Activated CD4-positive, alpha-beta T cell treated with anti-CD3 and anti-CD28 coated beads, Interleukin-2, Interleukin-6, amounts not matched to agents 100 ng/mL and 50 ng/mL, durations not matched to agents 16 hours and 8 hours (primary cell): ENCODE results near the gene TEX11.
"Not testable (repeated sequence)": the region's sequence is repeated elsewhere in the genome, so short reads cannot be mapped to it uniquely, and the experiment has no call there.

Source experiments
- DNase-seq: peaks from one replicate; pipeline ENCODE4 v3.0.0-alpha.2; 2020

The TEX11 gene

DNA sequence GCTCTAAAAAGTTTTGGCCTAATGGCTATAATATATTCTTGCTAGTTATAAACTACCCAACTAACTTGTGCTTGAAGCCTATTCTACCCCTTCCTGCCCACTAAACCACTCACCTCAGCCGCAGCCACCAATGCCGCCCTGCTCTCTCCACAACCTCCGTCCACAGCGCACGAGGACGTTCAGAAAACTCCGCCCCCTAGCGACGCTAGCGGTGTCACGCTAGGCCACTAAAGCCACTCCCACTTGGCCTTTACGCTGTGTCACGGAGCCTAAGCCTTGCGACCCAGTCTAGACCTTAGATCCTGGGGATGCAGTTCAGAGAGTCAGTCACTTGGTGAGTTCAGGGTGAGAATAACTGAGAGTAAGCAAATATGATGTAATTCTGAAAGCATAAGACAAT lies at the start of gene TEX11:
TSS of gene TEX11 (minus strand) at position 171 of the 400 bp plus-strand sequence. CDS start 922 bp downstream, outside the sequence.
- no peak for DNase-seq

DNA sequence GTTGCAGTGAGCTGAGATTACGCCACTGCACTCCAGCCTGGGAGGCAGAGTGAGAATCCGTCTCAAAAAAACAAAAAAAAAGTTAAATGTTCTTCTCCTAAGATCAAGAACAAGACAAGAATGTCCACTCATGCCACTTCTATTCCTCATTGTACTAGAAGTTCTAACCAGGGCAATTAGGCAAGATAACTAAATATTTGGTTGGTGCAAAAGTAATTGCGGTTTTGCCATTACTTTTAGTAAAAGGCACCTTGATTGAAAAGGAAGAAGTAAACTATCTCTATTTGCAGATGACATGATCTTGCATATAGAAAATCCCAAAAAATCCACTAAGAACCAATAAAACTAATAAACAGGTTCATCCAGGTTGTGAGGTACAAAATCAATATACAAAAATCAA lies 46.4 kb upstream of the TEX11 start:
- no peak for DNase-seq

DNA sequence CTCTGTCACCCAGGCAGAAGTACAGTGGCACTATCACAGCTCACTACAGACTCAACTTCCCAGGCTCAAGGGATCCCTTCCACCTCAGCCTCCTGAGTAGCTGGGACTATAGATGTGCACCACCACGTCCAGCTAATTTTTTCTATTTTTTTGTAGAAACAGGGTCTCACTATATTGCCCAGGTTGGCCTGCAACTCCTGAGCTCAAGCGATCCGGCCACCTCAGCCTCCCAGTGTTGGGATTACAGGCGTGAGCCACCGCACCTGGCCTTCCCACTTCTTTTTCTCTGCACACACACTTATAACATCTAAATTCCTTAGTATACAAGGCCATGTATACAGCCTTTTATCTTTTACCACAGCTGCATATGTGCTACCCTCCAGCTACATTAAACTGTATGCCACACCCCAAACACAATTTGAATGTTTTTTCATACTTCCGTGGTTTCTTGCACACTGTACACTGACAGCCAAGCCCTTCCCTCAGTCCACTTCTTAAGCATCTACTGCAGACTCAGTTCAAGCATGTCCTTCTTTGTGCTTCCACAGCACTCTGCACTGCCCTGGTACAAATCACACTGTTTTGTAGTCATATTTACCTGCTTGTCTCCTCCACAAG lies 15.9 kb upstream of the TEX11 start:
- DNase-seq, result no peak

GRCh38 chrX:70922774-70923473 lies 14.4 kb upstream of the TEX11 start:
- DNase-seq, result no peak

DNA sequence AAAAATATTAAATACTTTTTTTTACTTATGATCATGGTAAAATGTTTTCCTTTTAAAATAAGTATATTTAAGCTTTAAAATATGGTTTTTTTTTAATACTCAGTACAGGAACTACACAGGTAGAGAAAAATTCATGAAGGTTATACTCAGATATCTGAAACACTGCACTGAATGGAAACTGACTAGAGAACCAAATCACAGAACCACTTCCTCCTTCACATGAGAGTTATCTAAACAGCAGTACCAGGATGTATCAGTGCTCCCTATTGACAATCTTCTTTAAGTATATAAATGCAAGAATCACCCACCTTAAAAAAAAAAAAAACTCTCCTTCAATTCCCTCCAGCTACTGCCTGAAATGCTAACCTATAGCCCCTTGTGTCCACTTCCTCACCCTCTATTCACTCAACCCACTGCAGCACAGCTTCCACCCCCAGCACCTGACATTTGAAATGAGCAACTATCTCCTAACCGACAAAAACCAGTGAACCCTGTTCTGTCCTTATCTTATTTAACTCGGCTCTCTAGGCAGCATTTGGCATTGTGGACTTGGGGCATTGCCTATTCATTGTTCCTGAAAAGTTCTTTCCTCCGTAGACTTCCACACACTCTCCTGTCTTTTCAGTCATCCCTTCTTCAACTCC lies 13.3 kb upstream of the TEX11 start:
- no peak for DNase-seq

GRCh38 chrX:70916754-70917153 lies 8.2 kb upstream of the TEX11 start:
- DNase-seq, result no peak

DNA sequence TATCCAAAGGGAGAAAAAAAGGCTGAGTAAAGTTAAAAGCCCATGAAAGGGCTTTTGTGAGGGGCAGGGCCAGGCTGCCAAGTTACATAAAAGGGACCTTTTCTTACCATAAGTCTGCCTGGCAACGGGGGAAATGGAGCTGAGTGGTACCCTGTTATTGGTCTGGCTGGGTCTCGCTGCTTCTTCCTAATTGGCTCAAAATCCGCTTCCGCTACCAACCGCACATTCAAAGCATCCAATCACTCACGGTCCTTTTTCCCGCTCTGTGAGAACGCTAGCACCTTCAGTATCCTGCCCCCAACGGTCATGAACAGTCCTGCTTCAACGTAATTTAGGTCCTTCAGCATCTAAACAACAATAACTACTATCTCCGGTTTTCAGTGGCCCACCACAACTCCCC lies 611 bp downstream of the TEX11 start:
- no peak for DNase-seq

DNA sequence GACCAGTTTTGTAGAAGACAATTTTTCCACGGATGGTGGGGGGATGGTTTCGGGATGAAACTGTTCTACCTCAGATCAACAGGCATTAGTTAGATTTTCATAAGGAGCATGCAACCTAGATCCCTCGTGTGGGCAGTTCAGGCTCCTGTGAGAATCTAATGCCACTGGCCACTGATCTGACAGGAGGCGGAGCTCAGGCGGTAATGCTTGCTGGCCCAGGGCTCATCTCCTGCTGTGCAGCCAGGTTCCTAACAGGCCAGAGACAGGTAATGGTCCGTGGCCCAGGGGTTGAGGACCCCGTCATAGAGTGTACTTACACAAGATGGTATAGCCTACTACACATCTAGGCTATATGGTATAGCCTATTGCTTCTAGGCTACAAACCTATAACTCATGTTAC lies 7.0 kb downstream of the TEX11 start:
- no peak for DNase-seq

- DNase-seq, result not testable (repeated sequence)
These were observed 18.1 kb downstream of the TEX11 start for GRCh38 chrX:70890441-70890840.

- no peak for DNase-seq
These were observed 29.6 kb downstream of the TEX11 start for GRCh38 chrX:70878902-70879301.

DNA sequence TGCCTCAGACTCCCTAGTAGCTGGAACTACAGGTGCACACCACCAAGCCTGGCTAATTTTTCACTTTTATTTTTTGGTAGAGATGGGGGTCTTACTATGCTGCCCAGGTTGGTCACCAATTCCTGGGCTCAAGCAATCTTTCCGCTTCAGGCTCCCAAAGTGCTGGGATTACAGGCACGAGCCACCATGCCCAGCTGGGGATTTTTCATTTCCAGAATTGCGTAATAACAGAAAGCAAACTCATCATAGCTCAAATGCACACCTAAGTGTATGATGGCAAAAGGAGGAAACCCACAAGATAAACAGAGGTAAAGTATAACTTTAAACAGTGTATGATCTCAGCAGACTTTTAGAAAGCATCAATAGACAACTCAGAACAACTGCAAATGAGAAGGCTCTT lies 56.2 kb downstream of the TEX11 start:
- no peak for DNase-seq

DNA sequence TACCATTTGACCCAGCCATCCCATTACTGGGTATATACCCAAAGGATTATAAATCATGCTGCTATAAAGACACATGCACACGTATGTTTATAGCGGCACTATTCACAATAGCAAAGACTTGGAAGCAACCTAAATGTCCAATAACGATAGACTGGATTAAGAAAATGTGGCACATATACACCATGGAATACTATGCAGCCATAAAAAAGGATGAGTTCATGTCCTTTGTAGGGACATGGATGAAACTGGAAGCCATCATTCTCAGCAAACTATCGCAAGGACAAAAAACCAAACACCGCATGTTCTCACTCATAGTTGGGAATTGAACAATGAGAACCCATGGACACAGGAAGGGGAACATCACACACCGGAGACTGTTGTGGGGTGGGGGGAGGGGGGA lies 64.4 kb downstream of the TEX11 start:
- DNase-seq, result not testable (repeated sequence)

DNA sequence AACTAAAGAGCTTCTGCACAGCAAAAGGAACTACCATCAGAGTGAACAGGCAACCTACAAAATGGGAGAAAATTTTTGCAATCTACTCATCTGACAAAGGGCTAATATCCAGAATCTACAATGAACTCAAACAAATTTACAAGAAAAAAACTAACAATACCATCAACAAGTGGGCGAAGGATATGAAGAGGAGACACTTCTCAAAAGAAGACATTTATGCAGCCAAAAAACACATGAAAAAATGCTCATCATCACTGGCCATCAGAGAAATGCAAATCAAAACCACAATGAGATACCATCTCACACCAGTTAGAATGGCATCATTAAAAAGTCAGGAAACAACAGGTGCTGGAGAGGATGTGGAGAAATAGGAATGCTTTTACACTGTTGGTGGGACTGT lies 64.9 kb downstream of the TEX11 start:
- DNase-seq, result not testable (repeated sequence)

GRCh38 chrX:70834589-70834988 lies 73.9 kb downstream of the TEX11 start:
- DNase-seq, result no peak

DNA sequence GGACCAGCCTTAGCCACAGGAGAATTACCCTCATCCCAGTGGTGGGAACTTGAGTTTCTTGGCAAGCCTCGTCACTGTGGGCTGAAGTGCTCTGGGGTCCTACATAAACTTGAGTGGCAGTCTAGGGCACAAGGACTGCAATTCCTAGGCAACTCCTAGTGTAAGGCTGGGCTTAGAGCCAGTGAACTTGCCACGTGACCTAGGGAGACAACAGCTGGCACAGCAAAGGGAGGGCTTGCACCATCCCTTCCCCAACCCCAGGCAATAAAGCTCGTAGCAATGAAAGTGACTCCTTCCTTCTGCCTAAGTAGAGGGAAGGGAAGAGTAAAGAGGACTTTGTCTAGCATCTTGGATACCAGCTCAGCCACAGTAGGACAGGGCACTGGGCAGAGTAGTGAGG lies 81.8 kb downstream of the TEX11 start:
- no peak for DNase-seq

DNA sequence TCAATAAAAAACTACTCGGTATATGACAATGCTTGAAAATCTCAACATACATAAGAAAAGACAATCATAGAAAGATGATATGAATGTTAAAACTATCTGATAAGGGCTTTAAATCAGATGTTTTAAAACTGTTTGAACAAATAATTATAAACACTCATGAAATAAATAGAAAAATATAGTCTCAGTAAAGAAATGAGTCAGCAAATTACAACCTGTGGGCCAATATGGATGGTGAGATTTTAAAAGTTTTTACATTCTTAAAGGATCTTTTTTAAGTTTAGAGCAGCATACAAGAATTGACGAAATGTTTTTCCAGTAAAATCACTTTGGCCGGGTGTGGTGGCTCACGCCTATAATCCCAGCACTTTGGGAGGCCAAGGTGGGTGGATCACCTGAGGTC lies 83.1 kb downstream of the TEX11 start:
- DNase-seq, result no peak

DNA sequence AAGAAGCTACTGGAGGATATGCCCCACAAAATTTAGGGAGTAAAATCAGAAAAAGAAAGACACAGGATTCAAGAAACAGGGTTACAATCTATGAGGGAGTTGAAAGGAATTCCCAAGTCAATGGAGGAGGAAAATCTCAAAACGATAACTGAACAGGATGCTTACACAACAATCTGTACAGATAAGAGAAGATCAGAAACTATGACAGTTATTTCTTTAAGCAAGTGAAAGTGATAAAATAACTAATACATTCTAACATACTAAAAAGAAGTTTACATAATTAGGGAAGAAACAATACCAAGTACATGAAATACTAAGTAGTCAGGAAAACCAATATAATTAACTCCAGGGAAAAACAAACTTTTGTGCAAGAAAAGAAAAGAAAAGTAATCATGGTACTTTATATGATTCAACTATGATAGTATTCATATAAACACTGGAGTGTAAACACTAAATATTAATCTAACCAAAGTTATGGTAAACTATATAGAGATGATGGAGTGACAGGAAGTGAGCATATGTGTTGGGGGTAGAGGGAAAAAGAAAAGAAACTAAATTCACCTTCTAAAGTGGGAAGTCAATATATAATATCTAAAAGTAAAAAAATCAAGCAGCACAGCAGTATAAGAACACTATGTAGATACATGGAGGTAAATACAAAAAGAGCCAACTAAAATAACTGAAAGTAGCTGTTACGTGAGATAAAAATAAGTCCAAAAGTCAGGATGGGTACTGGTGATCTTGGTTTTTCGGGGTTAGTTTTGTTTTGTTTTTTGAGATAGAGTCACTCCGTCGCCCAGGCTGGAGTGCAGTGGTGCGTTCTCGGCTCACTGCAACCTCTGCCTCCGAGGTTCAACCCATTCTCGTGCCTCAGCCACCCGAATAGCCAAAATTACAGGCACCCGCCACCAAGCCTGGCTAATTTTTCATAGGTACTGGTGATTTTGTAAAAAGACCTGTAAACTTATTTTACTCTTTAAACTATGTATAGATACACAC lies 99.3 kb downstream of the TEX11 start:
- DNase-seq, result no peak

- no peak for DNase-seq
These were observed 102.4 kb downstream of the TEX11 start for GRCh38 chrX:70806081-70806480.

- not testable (repeated sequence) for DNase-seq
These were observed 111.8 kb downstream of the TEX11 start for GRCh38 chrX:70796742-70797141.

- DNase-seq, result no peak
These were observed 134.3 kb downstream of the TEX11 start for GRCh38 chrX:70774223-70774622.

DNA sequence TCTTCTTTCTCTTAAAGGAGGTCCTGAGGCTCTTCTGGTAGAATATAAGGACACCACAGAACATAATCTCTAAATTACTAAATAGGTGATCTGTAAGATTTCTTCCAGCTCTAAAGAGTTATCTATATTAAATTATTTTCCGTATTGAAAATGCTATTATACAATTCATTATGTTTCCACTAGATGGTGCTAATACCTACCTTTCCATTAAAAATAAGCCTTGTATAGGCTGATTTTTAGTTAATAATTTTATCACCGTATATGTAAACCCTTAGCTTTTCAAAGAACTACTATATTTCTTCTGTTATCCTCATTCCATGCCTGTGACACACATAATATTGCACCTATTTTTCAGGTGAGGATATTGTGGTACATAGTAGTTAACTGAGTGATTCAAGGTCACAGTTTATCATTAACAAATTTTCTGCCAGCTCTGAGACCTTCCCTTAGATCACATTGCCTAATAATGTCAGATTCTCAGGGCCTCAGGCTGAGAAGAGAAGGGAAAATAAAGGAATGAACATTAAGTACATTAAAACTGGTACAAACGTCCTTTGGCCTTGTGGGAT lies 138.8 kb downstream of the TEX11 start:
- no peak for DNase-seq

- no peak for DNase-seq
These were observed 146.2 kb downstream of the TEX11 start for GRCh38 chrX:70762285-70762684.

GRCh38 chrX:70755850-70756249 lies 152.7 kb downstream of the TEX11 start:
- peak; percentile 58 for DNase-seq
